Omental fat pad (tissue), 4 donors: ENCODE results near the gene TRIO. TPM values are rescaled to one million over a fixed set of nuclear protein-coding genes. Genes with fewer than 3 reads are reported as not detected.

ENCODE experiments used
- ATAC-seq: fragments of 150-250 bp; one replicate; pipeline ENCODE4 v1.9.1; 2016; ENCODE audit warnings: mild to moderate bottlenecking, moderate library complexity; ENCODE audit not compliant: low FRiP score
- DNase-seq: peaks from one replicate; pipeline ENCODE4 v3.0.0-alpha.2; 2019; ENCODE audit warnings: low spot score
- CTCF ChIP-seq, 3 donors: fragments of 450-650 bp; IDR thresholded peaks; one replicate each; pipeline ENCODE4 v1.5.1; 2016 to 2017; ENCODE audit warnings: antibody characterized with exemption in 3 of 3, mild to moderate bottlenecking in 3 of 3, moderate library complexity in 2 of 3
- total RNA-seq, 4 donors: library from RNA; depleted of rRNA; stranded (reverse); fragments of >200 nt; gene quantifications; one replicate each; pipeline ENCODE4 v1.1.0, GENCODE V29; 2016

Gene TRIO
- total RNA-seq, 4 donors from 2014 or later = 125 to 370 (median 193) TPM

GRCh38 chr5:14221732-14222131 lies 78.6 kb downstream of the TRIO start:
- DNase-seq = no peak
- ATAC-seq = no peak
- no peak for TF ChIP-seq CTCF (IDR thresholded peaks at IDR 0.05)

DNA sequence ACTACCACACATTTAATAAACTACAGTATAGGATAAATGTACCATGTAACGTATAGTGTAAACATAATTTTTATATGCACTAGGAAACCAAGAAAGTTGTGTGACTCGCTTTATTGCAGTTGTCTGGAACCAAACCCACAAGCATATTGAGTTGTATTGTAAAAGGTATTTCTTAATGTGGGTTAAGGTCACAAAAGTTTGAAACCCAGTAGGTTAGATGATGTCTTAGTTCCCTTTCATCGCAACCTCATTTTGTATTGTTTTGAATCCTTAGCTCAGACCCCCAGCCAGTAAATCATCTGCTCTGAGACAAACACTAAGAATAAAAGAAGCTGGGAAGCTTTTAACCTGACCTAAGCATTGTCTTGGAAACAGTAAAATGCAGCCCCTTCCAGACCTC lies 79.1 kb downstream of the TRIO start:
- no peak for DNase-seq
- ATAC-seq = no peak
- TF ChIP-seq CTCF (IDR thresholded peaks at IDR 0.05) = no peak

DNA sequence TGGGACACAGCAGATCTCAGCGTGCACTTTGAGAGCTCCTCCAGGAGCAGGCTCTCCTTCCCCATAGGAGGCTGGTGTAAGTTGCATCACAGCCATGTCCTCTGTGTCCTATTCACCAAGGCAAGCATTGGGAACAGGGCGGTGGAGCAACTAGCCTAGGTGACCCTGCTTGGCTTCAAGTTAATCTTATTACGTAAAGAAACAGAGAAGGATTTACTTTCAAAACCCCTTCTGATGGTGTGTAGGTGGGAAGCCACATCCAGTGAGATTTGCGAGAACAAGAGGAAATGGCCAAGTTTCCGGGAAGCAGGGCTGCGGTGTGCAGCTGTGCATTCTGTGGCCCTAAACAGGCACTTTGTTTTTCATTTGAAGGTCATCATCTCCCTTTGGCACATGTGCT lies 80.2 kb downstream of the TRIO start:
- TF ChIP-seq CTCF (IDR thresholded peaks at IDR 0.05) = no peak
- no peak for DNase-seq
- no peak for ATAC-seq

- no peak for DNase-seq
- no peak for TF ChIP-seq CTCF (IDR thresholded peaks at IDR 0.05)
- ATAC-seq = no peak
These were observed 82.2 kb downstream of the TRIO start for GRCh38 chr5:14225173-14225834.

GRCh38 chr5:14226149-14226548 lies 83.0 kb downstream of the TRIO start:
- DNase-seq (no peak), ATAC-seq (no peak)
- no peak for TF ChIP-seq CTCF (IDR thresholded peaks at IDR 0.05)

DNA sequence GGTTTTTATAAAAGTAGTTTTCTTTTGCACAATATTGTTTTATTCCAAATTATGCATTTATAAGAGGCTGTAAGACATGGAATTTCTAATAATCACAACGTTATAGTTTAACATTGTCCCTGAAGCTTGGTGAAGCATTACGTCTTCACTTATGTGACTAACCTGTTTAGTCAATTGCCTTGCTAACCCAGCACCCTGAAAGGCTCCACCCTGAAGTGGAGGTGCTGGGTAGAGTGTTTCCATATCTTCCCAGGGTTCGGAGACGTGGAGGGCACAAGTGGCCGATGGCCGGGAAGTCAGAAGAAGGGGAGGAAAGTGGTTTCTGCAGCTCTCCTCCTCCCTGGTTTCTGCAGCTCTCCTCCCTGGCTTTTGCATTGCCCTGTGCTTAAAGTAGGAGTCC lies 83.4 kb downstream of the TRIO start:
- TF ChIP-seq CTCF (IDR thresholded peaks at IDR 0.05) = no peak
- no peak for ATAC-seq
- no peak for DNase-seq

GRCh38 chr5:14226992-14227391 lies 83.8 kb downstream of the TRIO start:
- no peak for TF ChIP-seq CTCF (IDR thresholded peaks at IDR 0.05)
- ATAC-seq (no peak), DNase-seq (no peak)
